IMR-90 (cell line): ENCODE results near the gene ISG20L2. TPM values are rescaled to one million over a fixed set of nuclear protein-coding genes. Genes with fewer than 3 reads are reported as not detected.

ENCODE experiments used
- ATAC-seq: fragments of 200-7000 bp; cut with Tn5 transposase; 2 replicates; pipeline ENCODE4 v1.9.1; 2020; ENCODE audit warnings: low read depth, mild to moderate bottlenecking, moderate library complexity
- BruUV-seq: library from RNA; stranded (reverse); fragments of 400-500 nt; replicated peaks from 2 replicates; lab custom pipeline; 2021; lab: Mats Ljungman, UMichigan
- CTCF ChIA-PET: fragments of 300-600 bp; formaldehyde crosslinking; extraction: SDS; loops from one replicate; lab custom pipeline; 2021; ENCODE audit warnings: antibody characterized with exemption; lab: Yijun Ruan, JAX
- POLR2A ChIA-PET: fragments of 300-600 bp; sonication (Branson Sonifier 250); formaldehyde crosslinking; loops from one replicate; lab custom pipeline; 2022; ENCODE audit warnings: antibody characterized with exemption; ENCODE audit not compliant: unreplicated experiment; lab: Charles Lee
- DNase-seq: peaks from one replicate; pipeline ENCODE4 v3.0.0; 2013
- H2AFZ ChIP-seq: replicated peaks from 2 replicates; pipeline ENCODE3; 2013; ENCODE audit warnings: low read length, mild to moderate bottlenecking; ENCODE audit not compliant: poor library complexity
- H2AK5ac ChIP-seq: 2 replicates; pipeline ENCODE4 v1.6.1; 2013; ENCODE audit warnings: low read depth, low read length, inconsistent platforms
- H2AK9ac ChIP-seq: replicated peaks from 2 replicates; pipeline ENCODE3; 2013; ENCODE audit warnings: mild to moderate bottlenecking, low read depth, low read length, moderate library complexity; ENCODE audit not compliant: poor library complexity
- H2BK120ac ChIP-seq: 2 replicates; pipeline ENCODE4 v1.6.1; 2013; ENCODE audit warnings: low read depth, low read length, inconsistent platforms
- H2BK15ac ChIP-seq: 3 replicates; pipeline ENCODE4 v1.6.1; 2013; ENCODE audit warnings: low read depth, low read length, inconsistent platforms
- H2BK20ac ChIP-seq: 2 replicates; pipeline ENCODE4 v1.6.1; 2013; ENCODE audit warnings: low read depth, mild to moderate bottlenecking, inconsistent platforms, low read length, moderate library complexity
- H2BK5ac ChIP-seq: 2 replicates; pipeline ENCODE4 v1.6.1; 2013; ENCODE audit warnings: mild to moderate bottlenecking, low read depth, low read length, inconsistent platforms; ENCODE audit not compliant: poor library complexity, severe bottlenecking
- H3K14ac ChIP-seq: replicated peaks from 2 replicates; pipeline ENCODE4 v1.6.1; 2013; ENCODE audit warnings: low read depth, low read length, inconsistent platforms
- H3K18ac ChIP-seq: 2 replicates; pipeline ENCODE4 v1.6.1; 2013; ENCODE audit warnings: low read depth, low read length, control low read depth
- H3K23ac ChIP-seq: 2 replicates; pipeline ENCODE4 v1.6.1; 2013; ENCODE audit warnings: low read depth, low read length, inconsistent platforms
- H3K27ac ChIP-seq: 2 replicates; pipeline ENCODE4 v1.5.1; 2013; ENCODE audit warnings: mild to moderate bottlenecking, control low read depth, low read length; ENCODE audit not compliant: insufficient read depth
- H3K27me3 ChIP-seq: 2 replicates; pipeline ENCODE4 v1.6.1; 2013; ENCODE audit warnings: low read length; ENCODE audit not compliant: control insufficient read depth, insufficient read depth
- H3K36me3 ChIP-seq: 2 replicates; pipeline ENCODE4 v1.6.1; 2013; ENCODE audit warnings: low read length, mixed read lengths; ENCODE audit not compliant: control insufficient read depth, insufficient read depth
- H3K4ac ChIP-seq: 2 replicates; pipeline ENCODE4 v1.6.1; 2013; ENCODE audit warnings: low read depth, low read length, inconsistent platforms
- H3K4me1 ChIP-seq: 2 replicates; pipeline ENCODE4 v1.6.1; 2013; ENCODE audit warnings: low read length, mixed read lengths; ENCODE audit not compliant: control insufficient read depth, insufficient read depth
- H3K4me2 ChIP-seq: 2 replicates; pipeline ENCODE4 v1.6.1; 2013; ENCODE audit warnings: low read depth, mild to moderate bottlenecking, control low read depth, low read length, moderate library complexity
- H3K4me3 ChIP-seq: 2 replicates; pipeline ENCODE4 v1.5.1; 2013; ENCODE audit warnings: low read depth, mild to moderate bottlenecking, control low read depth, low read length, moderate library complexity; ENCODE audit not compliant: insufficient read depth
- H3K56ac ChIP-seq: 2 replicates; pipeline ENCODE4 v1.6.1; 2013; ENCODE audit warnings: low read length, inconsistent platforms; ENCODE audit not compliant: insufficient read depth; ENCODE audit errors: extremely low read depth
- H3K79me1 ChIP-seq, 2 experiments: 2 replicates each; pipeline ENCODE4 v1.6.1; 2013; ENCODE audit warnings: low read length in 2 of 2, inconsistent platforms in 1 of 2, low read depth in 1 of 2
- H3K9ac ChIP-seq: 2 replicates; pipeline ENCODE4 v1.6.1; 2013; ENCODE audit warnings: low read depth, low read length, control low read depth
- H3K9me1 ChIP-seq: 2 replicates; pipeline ENCODE4 v1.6.1; 2013; ENCODE audit warnings: low read length, inconsistent platforms; ENCODE audit not compliant: insufficient read depth
- H3K9me3 ChIP-seq: 2 replicates; pipeline ENCODE4 v1.6.1; 2013; ENCODE audit warnings: low read length; ENCODE audit not compliant: control insufficient read depth, insufficient read depth
- H4K20me1 ChIP-seq: 2 replicates; pipeline ENCODE4 v1.6.1; 2013; ENCODE audit warnings: low read length, inconsistent platforms; ENCODE audit not compliant: insufficient read depth
- H4K5ac ChIP-seq: 2 replicates; pipeline ENCODE4 v1.6.1; 2013; ENCODE audit warnings: mild to moderate bottlenecking, low read depth, low read length, control low read depth
- H4K8ac ChIP-seq, 2 experiments: 2 replicates each; pipeline ENCODE4 v1.6.1; 2013; ENCODE audit warnings: low read depth in 2 of 2, low read length in 2 of 2, control low read depth in 1 of 2, inconsistent platforms in 1 of 2
- H4K91ac ChIP-seq: 2 replicates; pipeline ENCODE4 v1.6.1; 2013; ENCODE audit warnings: low read depth, low read length, inconsistent platforms; ENCODE audit not compliant: insufficient read depth
- BHLHE40 ChIP-seq: fragments of 150-350 bp; IDR thresholded peaks from 2 replicates; pipeline ENCODE4 v1.6.1; 2016; ENCODE audit warnings: mild to moderate bottlenecking, low read depth, low read length
- CEBPB ChIP-seq: IDR thresholded peaks from 2 replicates; pipeline ENCODE4 v1.6.1; 2012; ENCODE audit warnings: low read depth, low read length, improper control_type of control experiment
- CHD1 ChIP-seq: IDR thresholded peaks from 2 replicates; pipeline ENCODE4 v1.6.1; 2012; ENCODE audit warnings: low read depth, low read length, improper control_type of control experiment
- CTCF ChIP-seq: conservative IDR thresholded peaks from 2 replicates; pipeline ENCODE4 v1.5.1; 2012; ENCODE audit warnings: mild to moderate bottlenecking, low read depth, low read length, improper control_type of control experiment
- FOS ChIP-seq: fragments of 150-350 bp; IDR thresholded peaks from 2 replicates; pipeline ENCODE4 v1.6.1; 2016; ENCODE audit warnings: low read depth, low read length
- MAFK ChIP-seq: IDR thresholded peaks from 2 replicates; pipeline ENCODE4 v1.6.1; 2012; ENCODE audit warnings: low read depth, low read length, improper control_type of control experiment
- MAZ ChIP-seq: IDR thresholded peaks from 2 replicates; pipeline ENCODE4 v1.6.1; 2012; ENCODE audit warnings: low read depth, mild to moderate bottlenecking, low read length, improper control_type of control experiment, moderate library complexity, borderline replicate concordance
- MXI1 ChIP-seq: IDR thresholded peaks from 2 replicates; pipeline ENCODE4 v1.6.1; 2012; ENCODE audit warnings: low read depth, mild to moderate bottlenecking, low read length, moderate library complexity, borderline replicate concordance
- NFE2L2 ChIP-seq: fragments of 150-350 bp; IDR thresholded peaks from 2 replicates; pipeline ENCODE4 v1.6.1; 2016; ENCODE audit warnings: low read depth, mild to moderate bottlenecking, low read length
- POLR2A ChIP-seq: IDR thresholded peaks from 2 replicates; pipeline ENCODE4 v1.6.1; 2012; ENCODE audit warnings: mild to moderate bottlenecking, low read depth, low read length
- RAD21 ChIP-seq: IDR thresholded peaks from 2 replicates; pipeline ENCODE4 v1.6.1; 2012; ENCODE audit warnings: low read length, improper control_type of control experiment
- RCOR1 ChIP-seq: IDR thresholded peaks from 2 replicates; pipeline ENCODE4 v1.6.1; 2012; ENCODE audit warnings: mild to moderate bottlenecking, low read length, improper control_type of control experiment; ENCODE audit not compliant: insufficient replicate concordance
- RFX5 ChIP-seq: IDR thresholded peaks from 2 replicates; pipeline ENCODE4 v1.8.0; 2012; ENCODE audit warnings: low read depth, mild to moderate bottlenecking, low read length, moderate library complexity
- SMC3 ChIP-seq: fragments of 150-350 bp; IDR thresholded peaks from 2 replicates; pipeline ENCODE4 v1.6.1; 2016; ENCODE audit warnings: low read depth, mild to moderate bottlenecking, antibody characterized with exemption, low read length, moderate library complexity
- WGBS, 2 experiments: methylation state at CpG; one replicate each; pipeline versions ENCODE4 v1.1.5 to v1.1.7; 2013; ENCODE audit warnings: missing lambda C conversion rate in 2 of 2; ENCODE audit not compliant: insufficient read length in 1 of 2; ENCODE audit errors: extremely low coverage in 2 of 2; 5-methylcytosine and 5-hydroxymethylcytosine counted together
- dilution Hi-C: fragments of 300-500 bp; cut with HindIII; formaldehyde crosslinking; loops from one replicate; pipeline ENCODE4 v1.14.3; 2018; ENCODE audit warnings: low sequenced_read_pairs; ENCODE audit not compliant: unreplicated experiment
- in situ Hi-C: fragments of 300-500 bp; cut with MboI; formaldehyde crosslinking; loops from 3 replicates; pipeline ENCODE4 v1.14.3; 2019; ENCODE audit warnings: low sequenced_read_pairs, inconsistent platforms, mixed read lengths
- intact Hi-C: fragments of 100-400 bp; cut with micrococcal nuclease; formaldehyde crosslinking; loops from 2 replicates; pipeline ENCODE4 v1.10.0; 2022
- polyA plus RNA-seq, 3 experiments: library from polyadenylated mRNA; depleted of rRNA; stranded (reverse); fragments of >200 nt; gene quantifications; 2 replicates each; pipeline ENCODE4 v1.2.3, GENCODE V29; 2012; ENCODE audit warnings: low replicate concordance in 1 of 3
- total RNA-seq: library from RNA; depleted of rRNA; stranded (reverse); fragments of >200 nt; gene quantifications from 2 replicates; pipeline ENCODE4 v1.2.3, GENCODE V29; 2012
- TF ChIP-seq, protein P1 (sequence below): fragments of 150-350 bp; IDR thresholded peaks from 2 replicates; pipeline ENCODE4 v1.6.1; 2016; ENCODE audit warnings: low read depth, mild to moderate bottlenecking, low read length, moderate library complexity, borderline replicate concordance
- TF ChIP-seq, protein P2 (sequence below): fragments of 150-350 bp; IDR thresholded peaks from 2 replicates; pipeline ENCODE4 v1.6.1; 2017; ENCODE audit warnings: mild to moderate bottlenecking, antibody characterized with exemption, low read length, low read depth

ISG20L2 gene
- total and polyA plus RNA-seq, 2 of the 4 experiments (the other 2 are of a cell fraction), result 17.0 to 27.3 TPM

DNA sequence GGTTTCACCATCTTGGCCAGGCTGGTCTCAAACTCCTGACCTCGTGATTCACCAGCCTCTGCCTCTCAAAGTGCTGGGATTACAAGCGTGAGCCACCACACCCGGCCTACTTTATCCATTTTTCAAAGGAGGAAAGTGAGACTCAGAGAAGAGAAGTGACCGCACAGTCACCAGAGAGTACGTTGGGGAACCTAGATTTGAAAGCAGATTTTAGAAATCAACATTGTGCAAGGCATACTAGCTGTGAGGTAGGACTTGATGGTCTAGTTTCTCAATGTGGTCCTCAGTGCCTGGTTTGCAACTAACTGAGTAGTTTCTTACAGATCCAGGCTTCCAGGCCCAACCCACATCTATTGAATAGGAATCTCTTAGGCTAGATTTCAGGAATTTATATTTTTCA lies 37.1 kb upstream of the ISG20L2 start:
- H4K8ac ChIP-seq, result peak overlapping the region; percentile 97 to 98; a peak in 3 of 4 replicates
- H3K18ac ChIP-seq, result no peak overlapping the region
- no peak overlapping the region for H3K27ac ChIP-seq
- H3K4ac ChIP-seq, result peak overlapping the region; percentile 88; the same call in 1 of the 2 replicates
- ATAC-seq, result no peak
- H4K91ac ChIP-seq, result no peak overlapping the region
- in situ Hi-C loops (no loop called here), dilution Hi-C loops (no loop called here), intact Hi-C loops (loop anchor here (2.0 kb wide), 2 partner anchors 13 to 39 kb away; no protein-coding TSS in a partner anchor)
- no peak overlapping the region for H2BK5ac ChIP-seq
- ChIA-PET CTCF (no interaction called here), POLR2A (no interaction called here)
- no peak overlapping the region for H3K4me3 ChIP-seq
- no peak overlapping the region; the same call in 2 of the 3 replicates for H2BK15ac ChIP-seq
- no peaks in the 10 kb centered on the region for H3K9me3 ChIP-seq
- H3K79me1 ChIP-seq, result peaks cover 10 to 35% of the 10 kb centered on the region in 2 experiments; a peak in 3 of 4 replicates
- no peak for TF ChIP-seq NFE2L2
- no peak for TF ChIP-seq MAZ
- TF ChIP-seq, protein P1, sequence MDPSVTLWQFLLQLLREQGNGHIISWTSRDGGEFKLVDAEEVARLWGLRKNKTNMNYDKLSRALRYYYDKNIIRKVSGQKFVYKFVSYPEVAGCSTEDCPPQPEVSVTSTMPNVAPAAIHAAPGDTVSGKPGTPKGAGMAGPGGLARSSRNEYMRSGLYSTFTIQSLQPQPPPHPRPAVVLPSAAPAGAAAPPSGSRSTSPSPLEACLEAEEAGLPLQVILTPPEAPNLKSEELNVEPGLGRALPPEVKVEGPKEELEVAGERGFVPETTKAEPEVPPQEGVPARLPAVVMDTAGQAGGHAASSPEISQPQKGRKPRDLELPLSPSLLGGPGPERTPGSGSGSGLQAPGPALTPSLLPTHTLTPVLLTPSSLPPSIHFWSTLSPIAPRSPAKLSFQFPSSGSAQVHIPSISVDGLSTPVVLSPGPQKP, result no peak
- TF ChIP-seq CTCF, result no peak
- TF ChIP-seq RFX5, result no peak
- no peak for TF ChIP-seq BHLHE40
- no peak for TF ChIP-seq RAD21
- no peak for TF ChIP-seq SMC3
- no peak for TF ChIP-seq POLR2A
- no peak for TF ChIP-seq CEBPB
- TF ChIP-seq MAFK, result no peak
- no peak for TF ChIP-seq MXI1
- no peak for TF ChIP-seq FOS
- no peak for TF ChIP-seq CHD1
- no peak for TF ChIP-seq RCOR1
- TF ChIP-seq, protein P2, sequence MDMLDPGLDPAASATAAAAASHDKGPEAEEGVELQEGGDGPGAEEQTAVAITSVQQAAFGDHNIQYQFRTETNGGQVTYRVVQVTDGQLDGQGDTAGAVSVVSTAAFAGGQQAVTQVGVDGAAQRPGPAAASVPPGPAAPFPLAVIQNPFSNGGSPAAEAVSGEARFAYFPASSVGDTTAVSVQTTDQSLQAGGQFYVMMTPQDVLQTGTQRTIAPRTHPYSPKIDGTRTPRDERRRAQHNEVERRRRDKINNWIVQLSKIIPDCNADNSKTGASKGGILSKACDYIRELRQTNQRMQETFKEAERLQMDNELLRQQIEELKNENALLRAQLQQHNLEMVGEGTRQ, result no peak
- H3K23ac ChIP-seq, result 0 out of 2 replicates have a peak overlapping the region, but pooled peaks have one; percentile 73
- H3K56ac ChIP-seq, result peak overlapping the region; percentile 74; the same call in 1 of the 2 replicates
- no CpG with 5 or more reads among the region's 5 CpGs for WGBS, 2 experiments
- H2AK9ac ChIP-seq, result peak overlapping the region; percentile 88
- no peaks in the 10 kb centered on the region for H3K9me1 ChIP-seq
- no peak overlapping the region for H3K9ac ChIP-seq
- H3K4me1 ChIP-seq, result peaks cover 5% of the 10 kb centered on the region
- BruUV-seq, result no TSS peak
- no peaks in the 10 kb centered on the region; the same call in 1 of the 2 replicates for H3K36me3 ChIP-seq
- no peak overlapping the region for H2BK20ac ChIP-seq
- no peak overlapping the region for H3K4me2 ChIP-seq
- H3K27me3 ChIP-seq, result no peaks in the 10 kb centered on the region
- H2AK5ac ChIP-seq, result no peak overlapping the region; the same call in 1 of the 2 replicates
- H2AFZ ChIP-seq, result no peak overlapping the region
- peak overlapping the region; percentile 84; the same call in 1 of the 2 replicates for H3K14ac ChIP-seq
- H2BK120ac ChIP-seq, result no peak overlapping the region
- no peak overlapping the region for H4K5ac ChIP-seq
- H4K20me1 ChIP-seq, result peaks cover 17% of the 10 kb centered on the region; the same call in 1 of the 2 replicates
- no peak for DNase-seq
